Panc1 (cell line): ENCODE measurements around the gene CAPRIN2. TPM values are rescaled to one million over a fixed set of nuclear protein-coding genes. Genes with fewer than 3 reads are reported as not detected.

ENCODE experiments used
- ATAC-seq: fragments of 200-7000 bp; cut with Tn5 transposase; 2 replicates; pipeline ENCODE4 v1.9.1; 2020; ENCODE audit warnings: mild to moderate bottlenecking, moderate library complexity
- BruUV-seq: library from RNA; stranded (reverse); fragments of 400-500 nt; replicated peaks from 2 replicates; lab custom pipeline; 2021; lab: Mats Ljungman, UMichigan
- CTCF ChIA-PET: fragments of 300-600 bp; sonication (Branson Sonifier 250); formaldehyde crosslinking; loops from one replicate; lab custom pipeline; 2022; ENCODE audit warnings: antibody characterized with exemption; lab: Charles Lee
- POLR2A ChIA-PET: fragments of 300-600 bp; sonication (Branson Sonifier 250); formaldehyde crosslinking; loops from one replicate; lab custom pipeline; 2022; ENCODE audit warnings: antibody characterized with exemption; lab: Charles Lee
- DNase-seq: peaks from one replicate; pipeline ENCODE4 v3.0.0-alpha.2; 2010; ENCODE audit warnings: low read depth, low spot score
- H3K27ac ChIP-seq: 2 replicates; pipeline ENCODE4 v1.5.1; 2011; ENCODE audit warnings: mild to moderate bottlenecking, low read length, inconsistent platforms
- H3K27me3 ChIP-seq: fragments of 200-500 bp; sonication (Bioruptor generic); 2 replicates; pipeline ENCODE4 v1.6.0; 2014; ENCODE audit warnings: low read length, inconsistent platforms; ENCODE audit not compliant: control insufficient read depth, insufficient read depth
- H3K36me3 ChIP-seq: fragments of 200-500 bp; sonication (Bioruptor generic); 2 replicates; pipeline ENCODE4 v1.5.1; 2014; ENCODE audit warnings: inconsistent platforms, mild to moderate bottlenecking, low read length, moderate library complexity; ENCODE audit not compliant: control insufficient read depth, insufficient read depth
- H3K4me1 ChIP-seq: 2 replicates; pipeline ENCODE4 v1.5.1; 2011; ENCODE audit warnings: inconsistent platforms, mild to moderate bottlenecking, low read length, moderate library complexity; ENCODE audit not compliant: control insufficient read depth, insufficient read depth
- H3K4me3 ChIP-seq, 2 experiments: 2 replicates each; pipeline ENCODE4 v1.5.1; 2011 to 2012; ENCODE audit warnings: low read depth in 2 of 2, low read length in 2 of 2, mild to moderate bottlenecking in 2 of 2, inconsistent platforms in 1 of 2, moderate library complexity in 1 of 2
- H3K9me3 ChIP-seq: fragments of 200-500 bp; sonication (Bioruptor generic); 2 replicates; pipeline ENCODE4 v1.5.1; 2014; ENCODE audit warnings: low read depth, mild to moderate bottlenecking, inconsistent platforms, low read length, moderate library complexity; ENCODE audit not compliant: control insufficient read depth, insufficient read depth
- CTCF ChIP-seq: fragments of 450-650 bp; IDR thresholded peaks from 2 replicates; pipeline ENCODE4 v1.5.1; 2017; ENCODE audit warnings: mild to moderate bottlenecking
- POLR2AphosphoS5 ChIP-seq: IDR thresholded peaks from 2 replicates; pipeline ENCODE4 v1.6.1; 2012; ENCODE audit warnings: mild to moderate bottlenecking, low read depth, low read length, moderate library complexity
- REST ChIP-seq, 2 experiments: IDR thresholded peaks; 2 replicates each; pipeline ENCODE4 v1.6.1; 2011 to 2012; ENCODE audit warnings: low read depth in 2 of 2, control low read depth in 1 of 2, low read length in 1 of 2, mild to moderate bottlenecking in 1 of 2, moderate library complexity in 1 of 2; ENCODE audit not compliant: insufficient read depth in 1 of 2
- SIN3A ChIP-seq: IDR thresholded peaks from 2 replicates; pipeline ENCODE4 v1.6.1; 2012; ENCODE audit warnings: low read depth, mild to moderate bottlenecking, low read length, moderate library complexity, borderline replicate concordance; ENCODE audit not compliant: insufficient read depth
- TCF7L2 ChIP-seq: IDR thresholded peaks from 2 replicates; pipeline ENCODE4 v1.6.1; 2011; ENCODE audit warnings: mild to moderate bottlenecking, low read depth, low read length, inconsistent platforms
- in situ Hi-C: cut with HindIII; loops from 2 replicates; pipeline ENCODE4 v1.10.0; 2016; ENCODE audit warnings: low sequenced_read_pairs, low pct_unique_long_range_greater_than_20kb
- intact Hi-C: fragments of 100-400 bp; cut with micrococcal nuclease; formaldehyde crosslinking; loops from one replicate; pipeline ENCODE4 v1.10.0; 2022; ENCODE audit not compliant: unreplicated experiment
- total RNA-seq: library from RNA; stranded (reverse); gene quantifications from one replicate; pipeline ENCODE4 v1.2.1, GENCODE V29; 2021; ENCODE audit not compliant: unreplicated experiment

The CAPRIN2 gene
- total RNA-seq, 1 experiment from 2014 or later = 28.6 TPM

GRCh38 chr12:30687265-30687986 is 67.3 kb downstream of the CAPRIN2 start:
- CTCF ChIA-PET = interaction anchor here (0.6 kb wide), 1 partner anchor 8 kb away, joined by 5 read pairs; the partner anchor contains the start of gene IPO8
- intact Hi-C loops (no loop called here), in situ Hi-C loops (no loop called here)
- H3K4me3 ChIP-seq = no peak overlapping the region
- H3K27me3 ChIP-seq = no peaks in the 10 kb centered on the region
- no peak overlapping the region for H3K27ac ChIP-seq
- no peaks in the 10 kb centered on the region for H3K9me3 ChIP-seq
- ATAC-seq = no peak
- BruUV-seq = no TSS peak
- POLR2A ChIA-PET = interaction anchor here (0.6 kb wide), 1 partner anchor 11 kb away, joined by 8 read pairs; no protein-coding TSS in a partner anchor
- no peak for TF ChIP-seq CTCF
- no peak for TF ChIP-seq REST (IDR thresholded peaks at IDR 0.05; ENCODE audit: insufficient read depth in 1 of 2, low read depth in 2 of 2, low read length in 1 of 2)
- TF ChIP-seq SIN3A = no peak
- TF ChIP-seq TCF7L2 = no peak
- TF ChIP-seq POLR2AphosphoS5 = no peak
- H3K4me1 ChIP-seq = peaks cover 6% of the 10 kb centered on the region
- DNase-seq = no peak
- H3K36me3 ChIP-seq = no peaks in the 10 kb centered on the region

- POLR2A ChIA-PET = no interaction called here
- no TSS peak for BruUV-seq
- intact Hi-C loops (no loop called here), in situ Hi-C loops (no loop called here)
- Histone ChIP-seq H3K4me3 (no peak overlapping the region), H3K9me3 (no peaks in the 10 kb centered on the region), H3K4me1 (no peaks in the 10 kb centered on the region), H3K27me3 (no peaks in the 10 kb centered on the region), H3K27ac (no peak overlapping the region), H3K36me3 (peaks cover 9% of the 10 kb centered on the region)
- ATAC-seq (no peak), DNase-seq (no peak)
- no peak for TF ChIP-seq REST (IDR thresholded peaks at IDR 0.05; ENCODE audit: insufficient read depth in 1 of 2, low read depth in 2 of 2, low read length in 1 of 2)
- TF ChIP-seq POLR2AphosphoS5 = no peak
- CTCF ChIA-PET = no interaction called here
Observed at GRCh38 chr12:30679241-30679640, 75.5 kb downstream of the CAPRIN2 start.
